ENCODE results near the gene NT5C1B.

The NT5C1B gene

GRCh38 chr2:18522484-18523146 is 66.8 kb downstream of the NT5C1B start:
- no peak for TF ChIP-seq ZNF274 (IDR thresholded peaks at IDR 0.05; ENCODE audit: low read depth, low read length)
- H3K4me3 ChIP-seq (ENCODE audit: low read length): no peak overlapping the region

- TF ChIP-seq ZNF274 (IDR thresholded peaks at IDR 0.05; ENCODE audit: low read depth, low read length): no peak
- H3K4me3 ChIP-seq (ENCODE audit: low read length): no peak overlapping the region
These were observed 68.6 kb downstream of the NT5C1B start for GRCh38 chr2:18520451-18521425.

- no peak overlapping the region for H3K4me3 ChIP-seq (ENCODE audit: low read length)
- TF ChIP-seq ZNF274 (IDR thresholded peaks at IDR 0.05; ENCODE audit: low read depth, low read length): no peak
These were observed 69.4 kb downstream of the NT5C1B start for GRCh38 chr2:18519914-18520450.

- H3K4me3 ChIP-seq (ENCODE audit: low read length): no peak overlapping the region
- TF ChIP-seq ZNF274 (IDR thresholded peaks at IDR 0.05; ENCODE audit: low read depth, low read length): no peak
These were observed 71.0 kb downstream of the NT5C1B start for GRCh38 chr2:18518116-18519111.

GRCh38 chr2:18517386-18517785 is 72.0 kb downstream of the NT5C1B start:
- no peak for TF ChIP-seq ZNF274 (IDR thresholded peaks at IDR 0.05; ENCODE audit: low read depth, low read length)

GRCh38 chr2:18516112-18516511 is 73.3 kb downstream of the NT5C1B start:
- no peak for TF ChIP-seq ZNF274 (IDR thresholded peaks at IDR 0.05; ENCODE audit: low read depth, low read length)
- H3K4me3 ChIP-seq (ENCODE audit: low read length): no peak overlapping the region

More at GRCh38 chr2:18517386-18517785, 72.0 kb downstream of the NT5C1B start:
- H3K4me3 ChIP-seq (ENCODE audit: low read length): no peak overlapping the region

- no peak for TF ChIP-seq ZNF274 (IDR thresholded peaks at IDR 0.05; ENCODE audit: low read depth, low read length)
- no peak overlapping the region for H3K4me3 ChIP-seq (ENCODE audit: low read length)
These were observed 74.6 kb downstream of the NT5C1B start for GRCh38 chr2:18514526-18515461.

Data from GM08714 (cell line).